CD14-positive monocyte (primary cell): Measurements from ENCODE around the gene GGA1. TPM values are rescaled to one million over a fixed set of nuclear protein-coding genes. Genes with fewer than 3 reads are reported as not detected.

ENCODE experiments used
- DNase-seq, 3 donors: peaks; one replicate each; pipeline ENCODE4 v3.0.0-alpha.2; 2011 to 2022
- H2AFZ ChIP-seq: 2 replicates; pipeline ENCODE4 v1.6.0; 2012; ENCODE audit warnings: mild to moderate bottlenecking, low read depth, low read length, inconsistent platforms; ENCODE audit not compliant: insufficient read depth, poor library complexity, severe bottlenecking
- H3K27ac ChIP-seq, 2 donors: 1 replicate in 1 of 2; 2 replicates in 1 of 2; pipeline ENCODE4 v1.5.1; 2012 to 2013; ENCODE audit warnings: low read length in 2 of 2, control low read depth in 1 of 2, inconsistent platforms in 1 of 2, low read depth in 1 of 2, mild to moderate bottlenecking in 1 of 2
- H3K27me3 ChIP-seq, 2 donors: one replicate each; pipeline versions ENCODE4 v1.6.0 to v1.6.1; 2011 to 2013; ENCODE audit warnings: low read length in 2 of 2; ENCODE audit not compliant: control insufficient read depth in 2 of 2, insufficient read depth in 2 of 2
- H3K36me3 ChIP-seq, 2 donors: replicated peaks in 1 of 2; 1 replicate in 1 of 2; 2 replicates in 1 of 2; pipeline versions ENCODE4 v1.5.1 to v1.6.1; 2012 to 2013; ENCODE audit warnings: low read length in 2 of 2, control low read depth in 1 of 2, inconsistent platforms in 1 of 2, mild to moderate bottlenecking in 1 of 2; ENCODE audit not compliant: insufficient read depth in 2 of 2, control insufficient read depth in 1 of 2
- H3K4me1 ChIP-seq, 2 donors: 1 replicate in 1 of 2; 2 replicates in 1 of 2; pipeline versions ENCODE4 v1.5.1 to v1.6.1; 2012 to 2013; ENCODE audit warnings: low read length in 2 of 2, control low read depth in 1 of 2, inconsistent platforms in 1 of 2, mild to moderate bottlenecking in 1 of 2, moderate library complexity in 1 of 2; ENCODE audit not compliant: insufficient read depth in 2 of 2, control insufficient read depth in 1 of 2
- H3K4me2 ChIP-seq: replicated peaks from 2 replicates; pipeline ENCODE3; 2012; ENCODE audit warnings: low read length, moderate library complexity, mild to moderate bottlenecking; ENCODE audit not compliant: poor library complexity, severe bottlenecking; ENCODE audit errors: extremely low read depth
- H3K4me3 ChIP-seq, 3 experiments: fragments of 200-600 bp in 1 of 3; sonication (generic) in 1 of 3; replicated peaks in 1 of 3; 1 replicate in 2 of 3; 2 replicates in 1 of 3; pipeline ENCODE4 v1.5.1; 2011 to 2013; ENCODE audit warnings: low read length in 3 of 3, mild to moderate bottlenecking in 3 of 3, control low read depth in 2 of 3, low read depth in 2 of 3, inconsistent platforms in 1 of 3, moderate library complexity in 1 of 3
- H3K79me2 ChIP-seq: 2 replicates; pipeline ENCODE4 v1.6.0; 2012; ENCODE audit warnings: mild to moderate bottlenecking, control low read depth, inconsistent platforms, low read length, moderate library complexity; ENCODE audit not compliant: insufficient read depth
- H3K9ac ChIP-seq: 2 replicates; pipeline ENCODE4 v1.6.0; 2017; ENCODE audit warnings: low read length, mild to moderate bottlenecking; ENCODE audit not compliant: insufficient read depth, poor library complexity, severe bottlenecking
- H3K9me3 ChIP-seq, 2 donors: replicated peaks in 1 of 2; 1 replicate in 1 of 2; 2 replicates in 1 of 2; pipeline versions ENCODE4 v1.5.1 to v1.6.1; 2012 to 2013; ENCODE audit warnings: low read length in 2 of 2, control low read depth in 1 of 2; ENCODE audit not compliant: control insufficient read depth in 1 of 2, insufficient read depth in 1 of 2
- H4K20me1 ChIP-seq: 2 replicates; pipeline ENCODE4 v1.6.0; 2012; ENCODE audit warnings: mild to moderate bottlenecking, low read length, control low read depth, moderate library complexity; ENCODE audit not compliant: insufficient read depth
- H3K27ac Mint-ChIP-seq, 7 donors: one replicate each; pipeline ENCODE4 v1.8.0; 2020; ENCODE audit warnings: mild to moderate bottlenecking in 7 of 7, mixed read lengths in 7 of 7, moderate library complexity in 6 of 7, inconsistent platforms in 2 of 7
- H3K27me3 Mint-ChIP-seq, 3 donors: one replicate each; pipeline ENCODE4 v1.8.0; 2021 to 2022; ENCODE audit warnings: low read depth in 3 of 3, mild to moderate bottlenecking in 3 of 3, mixed read lengths in 3 of 3, moderate library complexity in 3 of 3, inconsistent platforms in 1 of 3
- H3K36me3 Mint-ChIP-seq, 2 donors: one replicate each; pipeline ENCODE4 v1.8.0; 2020; ENCODE audit warnings: mixed read lengths in 2 of 2, inconsistent platforms in 1 of 2, mild to moderate bottlenecking in 1 of 2
- H3K4me1 Mint-ChIP-seq: one replicate; pipeline ENCODE4 v1.8.0; 2020; ENCODE audit warnings: mild to moderate bottlenecking, mixed read lengths
- H3K4me3 Mint-ChIP-seq, 2 donors: one replicate each; pipeline ENCODE4 v1.8.0; 2020; ENCODE audit warnings: mild to moderate bottlenecking in 2 of 2, mixed read lengths in 2 of 2, moderate library complexity in 1 of 2
- H3K9me3 Mint-ChIP-seq, 7 donors: one replicate each; pipeline ENCODE4 v1.8.0; 2020 to 2022; ENCODE audit warnings: mixed read lengths in 7 of 7, mild to moderate bottlenecking in 6 of 7, moderate library complexity in 6 of 7, inconsistent platforms in 2 of 7
- CTCF ChIP-seq: fragments of 200-600 bp; IDR thresholded peaks from one replicate; pipeline ENCODE4 v1.8.0; 2022; ENCODE audit warnings: antibody characterized with exemption, mild to moderate bottlenecking
- WGBS: methylation state at CpG from one replicate; pipeline ENCODE4 v1.1.5; 2013; ENCODE audit warnings: missing lambda C conversion rate; ENCODE audit not compliant: insufficient coverage; 5-methylcytosine and 5-hydroxymethylcytosine counted together
- intact Hi-C, 2 donors: fragments of 100-400 bp; cut with micrococcal nuclease; formaldehyde crosslinking; loops; one replicate each; pipeline versions ENCODE4 v1.15.0 to v1.15.1; 2023
- polyA plus RNA-seq, 3 donors: library from polyadenylated mRNA; depleted of rRNA in 1 of 3; unstranded in 2 of 3; stranded (reverse) in 1 of 3; fragments of 300-500 nt in 2 of 3; fragments of >200 nt in 1 of 3; fragmentation: Illumina TruSeq in 2 of 3; gene quantifications; 1 replicate in 2 of 3; 2 replicates in 1 of 3; pipeline ENCODE4 v1.2.3, GENCODE V29; 2012 to 2021

The GGA1 gene
- polyA plus RNA-seq, 3 donors, result 19.8 to 91.0 (median 24.8) TPM

DNA sequence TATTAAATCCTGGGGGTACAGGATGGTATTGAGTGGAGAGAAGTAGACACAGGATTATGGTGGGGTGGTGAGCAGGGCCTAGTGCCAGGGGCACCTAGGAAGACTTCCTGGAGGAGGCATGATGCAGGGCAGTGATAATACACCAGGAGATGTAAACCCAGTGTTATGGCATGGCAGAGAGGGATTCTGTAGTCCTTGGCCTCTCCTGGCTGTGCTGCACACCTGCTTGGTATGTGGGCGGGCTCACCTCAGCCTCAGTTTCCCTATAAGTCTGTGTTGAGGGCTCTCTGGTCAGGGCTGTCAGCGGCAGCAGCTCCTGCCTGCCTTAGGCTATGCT, 52.0 kb downstream of the GGA1 start:
- peak overlapping the region in 1 of 7 donors; percentile 48 for H3K27ac Mint-ChIP-seq
- intact Hi-C loops, result no loop called here
- Histone ChIP-seq H3K79me2 (peaks cover 58% of the 10 kb centered on the region), H3K9me3 (no peaks in the 10 kb centered on the region), H3K4me3 (no peak overlapping the region), H3K36me3 (peaks cover 0 to 10% of the 10 kb centered on the region in 2 donors), H3K4me2 (no peak overlapping the region), H2AFZ (no peak overlapping the region), H3K27me3 (no peaks in the 10 kb centered on the region), H3K4me1 (peaks cover 42 to 51% of the 10 kb centered on the region in 2 donors), H3K27ac (no peak overlapping the region), H4K20me1 (peaks cover 35% of the 10 kb centered on the region), H3K9ac (no peak overlapping the region)
- peaks cover 0 to 4% (median 0%) of the 10 kb centered on the region in 3 donors for H3K27me3 Mint-ChIP-seq
- peaks cover 0 to 2% (median 0%) of the 10 kb centered on the region in 7 donors for H3K9me3 Mint-ChIP-seq
- WGBS, result 94% methylated on average over 2 of the region's 2 CpGs
- no peak for TF ChIP-seq CTCF
- H3K4me1 Mint-ChIP-seq, result peaks cover 44% of the 10 kb centered on the region
- no peak for DNase-seq
- H3K36me3 Mint-ChIP-seq, result peaks cover 2 to 10% of the 10 kb centered on the region in 2 donors
- H3K4me3 Mint-ChIP-seq, result peak overlapping the region in 1 of 2 donors; percentile 15

- H3K4me2 ChIP-seq, result no peak overlapping the region
- no peak overlapping the region for H3K27ac ChIP-seq
- peaks cover 6 to 11% of the 10 kb centered on the region in 2 donors for H3K36me3 ChIP-seq
- no peak overlapping the region for H3K4me3 Mint-ChIP-seq
- H2AFZ ChIP-seq, result no peak overlapping the region
- peaks cover 44% of the 10 kb centered on the region for H3K4me1 Mint-ChIP-seq
- no peaks in the 10 kb centered on the region for H3K27me3 ChIP-seq
- peaks cover 0 to 7% (median 0%) of the 10 kb centered on the region in 3 donors for H3K27me3 Mint-ChIP-seq
- peaks cover 4 to 13% of the 10 kb centered on the region in 2 donors for H3K36me3 Mint-ChIP-seq
- DNase-seq, result no peak
- TF ChIP-seq CTCF, result peak; percentile 9
- peak overlapping the region in 4 of 7 donors; percentile 30 to 82 (median 57) for H3K27ac Mint-ChIP-seq
- no peaks in the 10 kb centered on the region for H3K9me3 ChIP-seq
- peaks cover 42 to 51% of the 10 kb centered on the region in 2 donors for H3K4me1 ChIP-seq
- intact Hi-C loops, result no loop called here
- no peak overlapping the region for H3K9ac ChIP-seq
- peaks cover 33% of the 10 kb centered on the region for H4K20me1 ChIP-seq
- no peak overlapping the region for H3K4me3 ChIP-seq
- peaks cover 0 to 2% (median 0%) of the 10 kb centered on the region in 7 donors for H3K9me3 Mint-ChIP-seq
- WGBS, result 71% methylated on average over 7 of the region's 12 CpGs
- H3K79me2 ChIP-seq, result peaks cover 58% of the 10 kb centered on the region
Observed at GRCh38 chr22:37661160-37661924, 52.7 kb downstream of the GGA1 start.
